Medulla oblongata (tissue), 1 donor: ENCODE results near the gene ESPN.
"Not testable (repeated sequence)": the region's sequence is repeated elsewhere in the genome, so short reads cannot be mapped to it uniquely, and the experiment has no call there.

ENCODE experiments used
- DNase-seq: peaks from one replicate; pipeline ENCODE4 v3.0.0-alpha.2; 2015; ENCODE audit errors: extremely low spot score

ESPN gene

DNA sequence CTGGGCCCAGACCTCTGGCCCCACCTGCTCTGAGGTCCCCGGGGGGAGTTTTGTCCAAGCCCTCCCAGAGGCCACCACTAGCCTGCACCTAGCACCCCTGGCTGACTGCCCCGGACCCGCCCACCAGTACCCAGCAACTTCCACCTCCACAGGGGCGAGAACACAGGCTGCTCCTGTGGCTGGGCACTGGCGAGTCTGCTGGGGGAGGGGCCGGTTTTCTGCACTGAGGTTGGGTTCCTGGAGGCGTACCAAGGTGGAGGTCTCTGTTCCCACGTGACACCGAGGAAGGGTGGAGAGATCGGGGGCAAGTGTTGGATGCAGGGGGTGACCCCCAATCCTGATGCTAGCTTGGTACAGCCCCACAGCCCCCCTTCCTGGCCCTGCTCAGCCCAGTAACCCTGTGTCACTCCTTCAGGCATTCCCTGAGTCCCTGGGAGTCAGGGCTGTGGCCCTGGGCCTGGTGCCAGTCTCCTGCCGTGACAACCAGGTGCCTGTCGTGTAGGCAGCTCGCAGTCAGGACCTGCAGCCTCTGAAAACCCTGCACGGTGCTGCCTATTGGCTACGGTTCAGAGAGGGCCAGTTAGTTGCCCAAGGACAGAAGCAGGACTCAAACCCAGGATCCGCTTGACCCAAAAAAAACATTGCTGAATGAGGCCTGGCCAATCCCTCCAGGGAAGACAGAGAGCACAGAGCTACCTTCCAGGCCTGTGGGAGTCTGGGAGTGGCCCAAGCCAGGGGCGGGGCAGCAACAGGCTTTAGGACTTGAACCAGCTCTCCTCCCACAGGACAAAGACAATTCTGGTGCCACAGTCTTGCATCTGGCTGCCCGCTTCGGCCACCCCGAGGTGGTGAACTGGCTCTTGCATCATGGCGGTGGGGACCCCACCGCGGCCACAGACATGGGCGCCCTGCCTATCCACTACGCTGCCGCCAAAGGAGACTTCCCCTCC is 3.1 kb downstream of the ESPN start:
- no peak for DNase-seq

DNA sequence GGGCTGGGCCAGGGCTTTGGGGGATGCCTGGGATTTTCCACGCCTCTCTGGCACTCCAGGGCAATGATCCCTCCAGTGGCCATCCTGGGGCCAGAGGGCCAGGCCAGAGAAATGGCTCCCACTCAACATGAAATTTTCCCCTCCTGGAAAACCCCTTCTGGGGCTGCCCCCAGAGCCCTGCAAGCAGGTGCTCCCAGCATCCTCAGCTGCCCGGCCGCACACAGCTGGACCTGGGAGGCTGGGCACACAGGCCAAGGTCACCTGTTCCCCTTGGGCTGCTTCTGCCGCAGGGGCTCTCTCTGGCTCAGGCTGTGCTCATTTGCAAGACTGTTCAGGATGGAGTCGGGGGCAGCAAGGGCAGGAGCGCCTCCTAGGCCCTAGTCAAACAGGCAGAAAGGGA is 3.9 kb downstream of the ESPN start:
- not testable (repeated sequence) for DNase-seq

DNA sequence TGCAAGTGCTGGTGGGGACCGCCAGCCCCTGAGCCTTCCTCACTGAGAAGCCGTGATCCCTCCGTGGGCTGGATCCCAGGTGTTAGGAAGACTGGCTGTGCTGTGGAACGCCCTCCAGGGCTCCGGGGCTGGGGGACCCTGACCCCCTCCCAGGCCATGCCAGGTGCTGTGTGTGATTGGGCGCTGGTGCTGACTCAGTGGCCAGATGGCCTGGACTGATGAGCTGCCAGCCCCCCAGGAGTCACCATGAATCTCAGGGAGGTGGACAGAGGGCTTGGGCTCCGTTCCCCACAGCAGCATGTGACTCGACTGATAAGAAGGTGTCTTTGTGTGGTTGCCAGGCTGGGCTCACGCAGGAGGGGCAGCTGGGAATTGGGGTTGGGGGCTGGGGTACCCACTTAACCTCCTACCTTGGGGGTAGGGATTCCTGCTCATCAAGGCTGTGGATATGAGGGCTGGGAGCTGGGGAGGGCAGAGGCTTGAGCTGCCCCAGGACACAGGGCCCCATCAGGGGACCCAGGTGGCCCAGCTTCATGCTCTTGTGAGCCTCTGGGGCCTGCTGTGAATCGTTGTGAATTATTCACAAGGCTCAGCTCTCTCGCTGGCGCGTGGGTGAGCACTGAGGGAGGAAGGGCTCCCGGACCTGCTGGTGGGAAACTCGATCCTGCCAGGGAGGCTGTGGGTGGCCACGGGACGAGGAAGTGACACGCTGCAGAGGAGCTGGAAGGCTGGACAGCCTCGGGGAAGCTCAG is 5.3 kb downstream of the ESPN start:
- not testable (repeated sequence) for DNase-seq

DNA sequence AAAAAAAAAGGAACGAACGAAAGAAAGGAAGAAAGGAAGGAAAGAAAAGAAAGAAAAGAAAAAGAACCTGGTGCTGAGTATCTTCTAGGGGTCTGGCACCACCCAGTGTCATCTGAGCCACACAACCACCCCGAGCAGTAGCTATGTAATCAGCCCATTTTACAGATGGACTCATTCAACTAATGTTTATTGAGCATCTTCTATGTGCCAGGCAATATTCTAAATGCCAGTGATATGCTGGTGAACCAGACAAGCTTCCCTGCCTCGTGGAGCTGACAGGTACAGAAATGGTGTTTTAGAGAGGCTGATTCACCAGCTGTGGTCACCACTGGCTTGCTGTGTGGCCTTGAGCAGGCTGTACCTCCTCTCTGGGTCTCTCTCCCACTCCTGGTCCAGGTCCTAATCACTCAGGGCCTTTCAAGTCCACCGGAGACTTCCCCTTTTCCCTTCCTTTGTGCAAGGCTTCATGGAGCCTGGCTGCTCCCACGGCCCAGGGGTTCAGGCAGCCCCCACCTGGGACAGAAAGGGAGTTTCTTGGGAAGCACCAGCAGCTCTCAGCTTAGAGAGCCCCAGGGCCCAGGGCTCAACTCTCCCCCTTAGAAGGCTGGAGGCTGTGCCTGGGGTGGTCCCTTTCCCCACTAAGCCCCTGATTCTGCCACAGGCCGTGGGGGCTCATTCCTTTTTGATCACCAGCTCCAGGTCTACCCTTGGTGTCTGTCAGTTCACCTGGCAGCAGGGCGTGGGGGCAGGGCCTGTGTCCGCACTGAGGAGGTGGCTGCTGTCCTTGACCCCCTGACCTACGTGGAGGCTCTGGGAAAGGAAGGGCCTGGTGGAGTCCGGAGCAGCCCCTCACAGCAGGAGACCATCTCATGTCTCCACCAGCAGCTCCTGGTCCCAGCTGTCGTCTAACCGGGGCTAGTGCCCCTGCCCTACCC is 7.3 kb downstream of the ESPN start:
- not testable (repeated sequence) for DNase-seq

DNA sequence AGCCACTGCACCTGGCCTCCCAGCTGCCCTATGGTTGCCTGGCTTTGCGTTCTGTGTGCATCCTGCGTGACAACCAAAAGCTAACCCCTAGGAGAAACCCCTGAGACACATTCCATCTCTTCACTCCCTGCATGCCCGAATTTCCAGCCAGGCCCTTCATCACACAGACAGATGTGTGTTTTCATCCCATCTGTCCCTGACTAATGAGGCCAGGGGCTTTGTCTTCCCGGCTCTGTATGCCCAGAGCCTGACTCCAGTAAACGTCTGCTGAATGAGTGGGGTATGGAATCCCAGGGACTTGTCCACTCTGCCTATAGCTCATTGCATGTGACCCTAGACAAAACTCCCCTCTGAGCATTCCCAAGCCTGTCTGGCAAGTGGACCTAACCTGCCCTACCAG is 9.6 kb downstream of the ESPN start:
- DNase-seq = no peak

DNA sequence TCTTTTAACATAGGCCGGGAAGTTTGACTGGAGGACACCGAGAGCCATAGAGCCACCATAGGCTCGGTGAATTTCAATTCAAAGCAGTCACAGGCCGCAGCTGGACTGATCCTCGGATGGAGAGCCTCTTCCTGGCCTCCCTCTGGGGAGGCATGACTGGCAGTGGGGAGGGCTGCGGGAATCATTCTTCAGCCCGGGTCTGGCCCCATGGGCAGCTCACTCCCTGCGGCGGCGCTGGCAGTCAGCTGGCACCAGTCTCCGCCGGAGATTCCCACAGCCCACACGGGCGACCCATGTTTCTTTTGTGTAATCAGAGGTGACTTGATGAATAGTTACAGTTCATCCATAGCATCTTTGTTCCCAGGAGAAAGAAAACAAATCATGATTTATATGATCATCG is 10.6 kb downstream of the ESPN start:
- no peak for DNase-seq

DNA sequence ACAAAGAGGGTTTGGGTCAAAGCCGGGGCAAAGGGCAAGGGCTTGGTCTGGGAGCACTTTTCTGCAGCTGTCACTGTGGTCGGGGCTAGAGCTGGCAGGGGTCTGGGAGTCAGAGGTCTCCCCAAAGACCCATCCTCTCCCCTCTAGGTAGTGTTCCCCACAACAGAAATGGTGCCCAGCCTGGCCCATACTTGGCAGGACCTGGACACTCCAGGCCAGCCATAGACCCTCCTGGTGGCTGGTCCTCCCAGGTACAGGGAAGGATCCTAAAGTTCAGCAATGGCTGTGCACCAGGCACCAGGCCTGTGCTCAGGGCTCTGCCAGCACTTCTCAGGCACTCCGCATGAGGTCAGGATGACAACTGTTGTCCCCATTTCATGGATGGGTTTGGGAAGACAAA is 11.0 kb downstream of the ESPN start:
- no peak for DNase-seq

DNA sequence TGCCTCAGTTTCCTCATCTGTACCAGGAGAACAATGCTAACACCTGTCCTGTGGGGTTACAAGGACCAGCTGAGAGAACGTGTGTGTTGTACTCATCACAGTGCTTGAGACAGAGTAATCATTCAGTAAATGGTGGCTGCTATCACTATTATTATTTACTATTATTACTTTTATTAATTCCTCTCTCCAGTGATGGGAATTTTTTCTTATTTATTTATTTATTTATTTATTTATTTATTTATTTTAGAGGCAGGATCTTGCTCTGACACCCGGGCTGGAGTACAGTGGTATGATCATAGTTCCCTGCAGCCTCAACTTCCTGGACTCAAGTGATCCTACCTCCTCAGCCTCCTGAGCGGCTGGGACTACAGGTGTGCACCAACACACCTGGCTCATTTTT is 11.7 kb downstream of the ESPN start:
- DNase-seq = not testable (repeated sequence)

DNA sequence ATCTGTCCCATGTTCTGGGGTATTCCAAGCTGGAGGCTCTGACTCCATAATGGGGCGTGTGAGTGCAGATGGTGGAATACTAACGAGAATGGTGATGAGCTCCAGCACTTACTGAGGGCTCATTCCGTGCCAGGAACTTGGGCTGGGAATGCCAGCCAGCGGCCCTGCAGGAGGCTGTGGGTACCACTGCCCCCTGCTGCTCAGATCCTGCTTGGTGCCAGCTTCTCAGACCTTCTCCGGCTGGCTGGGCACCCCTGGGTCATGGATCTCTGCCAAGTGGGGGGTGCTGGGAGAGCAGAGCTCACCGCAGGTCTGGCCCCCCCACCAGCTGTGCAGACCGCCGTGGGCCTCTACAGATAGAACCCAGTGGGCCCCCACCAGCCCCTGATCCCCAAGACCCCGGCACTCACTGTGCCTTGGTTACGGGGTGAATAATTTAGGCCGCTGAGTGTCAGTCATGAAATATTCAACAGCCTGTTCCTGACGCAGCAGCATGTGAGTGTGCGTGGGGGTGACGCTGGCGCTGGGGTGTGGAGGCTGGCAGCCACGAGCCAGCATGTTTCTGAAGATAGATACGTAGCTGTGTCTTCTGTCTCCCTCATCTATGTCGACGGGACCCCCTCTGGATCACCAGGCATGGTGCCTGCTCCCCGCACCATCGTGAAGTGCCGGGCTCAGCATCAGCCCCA is 12.6 kb downstream of the ESPN start:
- DNase-seq = peak; percentile 49

DNA sequence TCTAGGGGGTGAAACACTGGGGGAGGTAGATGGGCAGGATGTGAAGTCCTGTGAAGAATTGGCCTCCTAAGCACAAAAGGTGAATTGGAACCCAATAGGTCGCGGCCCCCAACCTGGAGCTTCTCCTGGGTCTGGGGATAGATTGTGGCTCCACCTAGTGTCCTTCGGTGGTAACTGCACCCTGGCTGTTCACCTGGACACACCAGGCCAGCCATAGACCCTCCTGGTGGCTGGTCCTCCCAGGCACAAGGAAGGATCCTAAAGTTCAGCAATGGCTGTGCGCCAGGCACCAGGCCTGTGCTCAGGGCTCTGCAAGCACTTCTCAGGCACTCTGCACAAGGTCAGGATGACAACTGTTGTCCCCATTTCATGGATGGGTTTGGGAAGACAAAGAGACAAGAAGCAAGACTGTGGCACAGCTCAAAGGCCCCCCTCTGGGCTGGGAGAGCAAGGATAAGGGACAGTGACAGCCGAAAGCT is 13.5 kb downstream of the ESPN start:
- DNase-seq = peak; percentile 49

DNA sequence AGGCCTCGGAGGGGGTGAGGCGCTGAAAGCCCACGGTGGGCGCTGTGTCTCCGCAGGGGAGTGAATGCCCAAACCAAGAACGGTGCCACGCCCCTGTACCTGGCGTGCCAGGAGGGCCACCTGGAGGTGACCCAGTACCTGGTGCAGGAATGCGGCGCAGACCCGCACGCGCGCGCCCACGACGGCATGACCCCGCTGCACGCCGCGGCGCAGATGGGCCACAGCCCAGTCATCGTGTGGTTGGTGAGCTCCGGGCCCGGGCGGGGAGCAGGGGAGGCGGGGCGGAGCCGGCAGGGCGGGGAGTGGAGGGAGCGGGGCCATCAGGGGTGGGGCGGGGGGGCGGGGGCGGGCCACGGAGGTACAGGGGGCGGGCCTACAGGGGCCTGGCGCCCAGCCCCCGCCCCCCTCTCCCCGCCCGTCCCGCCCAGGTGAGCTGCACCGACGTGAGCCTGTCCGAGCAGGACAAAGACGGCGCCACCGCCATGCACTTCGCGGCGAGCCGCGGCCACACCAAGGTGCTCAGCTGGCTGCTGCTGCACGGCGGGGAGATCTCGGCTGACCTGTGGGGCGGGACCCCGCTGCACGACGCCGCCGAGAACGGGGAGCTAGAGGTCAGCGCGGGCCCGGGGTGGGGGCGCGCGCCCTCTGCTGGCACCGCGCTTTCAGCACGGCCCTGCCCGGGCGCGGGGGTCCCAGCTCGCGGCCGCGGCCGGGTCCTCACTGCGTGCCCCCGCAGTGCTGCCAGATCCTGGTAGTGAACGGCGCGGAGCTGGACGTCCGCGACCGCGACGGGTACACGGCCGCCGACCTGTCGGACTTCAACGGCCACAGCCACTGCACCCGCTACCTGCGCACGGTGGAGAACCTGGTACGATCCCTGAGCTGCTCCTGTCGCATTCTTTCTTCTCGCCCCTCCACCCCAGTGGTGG is 15.9 kb downstream of the ESPN start:
- DNase-seq = no peak

DNA sequence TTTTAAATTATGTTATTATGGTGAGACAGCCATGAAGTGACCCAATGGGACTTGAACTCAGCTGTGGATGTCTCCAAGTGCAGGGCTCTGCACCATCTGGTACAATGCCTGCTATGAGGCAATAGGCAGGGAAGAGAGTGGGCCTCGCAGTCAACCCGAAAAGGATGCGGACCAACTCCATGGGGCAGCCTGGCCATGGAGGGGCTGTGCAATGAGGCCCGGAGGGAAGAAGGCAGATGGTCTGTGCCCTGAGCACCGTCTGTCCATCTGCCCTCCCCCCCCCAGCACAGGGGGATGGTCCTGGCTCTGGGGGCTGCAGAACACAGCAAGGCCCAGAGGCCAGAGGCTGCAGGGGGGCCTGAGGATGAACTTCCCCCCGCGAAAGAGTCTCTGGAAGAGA is 17.0 kb downstream of the ESPN start:
- no peak for DNase-seq

DNA sequence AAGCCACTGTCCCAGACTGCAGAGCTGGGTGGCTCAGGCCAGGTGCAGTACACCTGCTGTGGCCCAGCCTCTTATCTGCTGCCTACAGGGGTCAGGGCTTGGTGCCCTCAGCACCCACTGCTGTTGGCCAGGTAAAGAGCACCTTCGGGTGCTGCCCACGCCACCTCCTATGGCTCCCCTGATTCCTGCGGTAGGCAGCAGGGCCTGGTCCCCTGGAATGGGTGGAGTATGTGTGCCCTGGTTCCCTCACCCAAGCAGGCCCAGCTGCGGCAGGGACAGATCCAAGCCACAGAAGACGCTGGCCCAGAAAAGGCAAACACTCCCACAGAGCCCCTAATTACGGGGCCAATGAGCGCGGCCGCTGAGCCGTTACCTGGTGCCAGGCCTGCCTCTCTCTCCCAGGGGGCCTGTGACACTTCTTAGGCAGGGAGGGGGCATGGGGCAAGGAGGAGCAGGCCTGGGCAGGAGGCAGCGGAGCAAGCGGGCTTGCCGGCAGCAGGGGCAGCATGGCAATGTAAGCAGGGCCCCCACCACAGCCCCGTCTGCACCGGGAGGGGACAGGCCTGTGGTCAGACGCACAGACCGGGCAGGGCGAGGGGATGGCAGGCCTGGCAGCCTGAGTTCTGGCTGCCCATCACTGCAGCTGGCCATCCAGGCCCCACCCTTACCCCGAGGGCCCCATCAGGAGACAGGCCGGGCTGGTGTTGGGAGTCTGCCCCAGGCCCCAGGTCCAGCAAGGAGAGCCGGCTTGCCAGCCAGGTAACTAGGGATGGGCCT is 19.0 kb downstream of the ESPN start:
- DNase-seq = no peak

DNA sequence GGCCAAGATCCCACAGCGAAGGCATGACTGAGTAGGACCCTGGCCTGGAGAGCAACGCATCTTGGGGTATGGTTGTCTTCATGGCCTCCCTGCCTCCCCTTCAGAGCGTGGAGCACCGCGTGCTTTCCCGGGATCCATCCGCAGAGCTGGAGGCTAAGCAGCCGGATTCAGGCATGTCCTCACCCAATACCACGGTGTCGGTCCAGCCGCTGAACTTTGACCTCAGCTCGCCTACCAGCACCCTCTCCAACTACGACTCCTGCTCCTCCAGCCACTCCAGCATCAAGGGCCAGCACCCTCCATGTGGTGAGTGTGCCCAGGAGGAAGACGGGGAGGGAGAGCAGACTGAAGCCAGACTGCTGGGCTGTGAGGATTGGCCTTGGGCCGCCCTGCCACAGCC is 19.8 kb downstream of the ESPN start:
- DNase-seq = no peak

DNA sequence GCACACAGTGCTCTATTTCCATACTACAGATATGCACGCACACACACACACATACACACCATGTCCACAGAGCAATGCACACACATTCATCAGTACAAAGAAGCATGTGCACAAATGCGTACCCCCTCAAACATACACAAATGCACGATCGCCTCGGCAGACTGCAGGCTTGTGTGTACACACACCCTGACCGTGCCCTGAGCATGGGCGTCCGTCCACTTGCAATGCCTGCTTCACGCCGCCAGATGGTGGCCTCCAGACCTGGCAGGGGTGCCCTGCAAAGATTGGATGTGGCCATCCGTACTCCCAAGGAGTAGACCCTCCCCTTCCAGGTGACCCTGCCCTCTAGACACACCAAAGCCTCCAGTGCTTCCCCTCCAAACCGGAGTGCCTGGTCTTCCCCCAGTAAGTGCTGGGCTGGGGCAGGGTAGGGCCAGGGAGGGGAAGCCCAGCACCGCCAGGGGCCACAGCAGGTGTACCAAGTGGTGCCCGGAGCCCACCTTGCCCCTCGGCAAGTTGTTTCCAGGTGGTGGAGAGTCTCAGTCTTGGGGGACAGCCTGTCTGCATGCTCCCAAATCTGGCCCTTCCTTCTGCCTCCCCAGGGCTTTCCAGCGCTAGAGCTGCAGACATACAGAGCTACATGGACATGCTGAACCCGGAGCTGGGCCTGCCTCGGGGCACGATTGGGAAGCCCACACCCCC is 20.6 kb downstream of the ESPN start:
- DNase-seq = no peak

DNA sequence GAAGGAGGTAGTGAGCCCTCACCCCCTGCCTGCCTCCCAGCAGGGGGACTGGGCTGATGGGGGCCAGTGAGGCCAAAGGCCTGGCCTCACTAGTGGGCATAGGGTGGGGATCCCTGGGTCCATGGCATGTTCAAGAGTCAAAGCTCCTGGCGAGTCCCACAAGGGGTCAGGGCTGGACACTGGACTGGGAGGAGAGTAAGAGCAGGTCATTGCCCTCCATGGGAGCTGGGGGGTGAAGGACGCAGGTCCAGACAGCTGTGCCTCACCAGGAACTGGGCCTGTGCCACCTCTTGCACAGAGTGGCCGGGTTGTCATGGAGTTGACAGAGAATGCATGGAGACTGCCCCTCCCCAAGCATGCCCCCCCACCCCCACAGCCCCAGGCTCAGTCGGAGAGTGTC is 21.4 kb downstream of the ESPN start:
- not testable (repeated sequence) for DNase-seq

DNA sequence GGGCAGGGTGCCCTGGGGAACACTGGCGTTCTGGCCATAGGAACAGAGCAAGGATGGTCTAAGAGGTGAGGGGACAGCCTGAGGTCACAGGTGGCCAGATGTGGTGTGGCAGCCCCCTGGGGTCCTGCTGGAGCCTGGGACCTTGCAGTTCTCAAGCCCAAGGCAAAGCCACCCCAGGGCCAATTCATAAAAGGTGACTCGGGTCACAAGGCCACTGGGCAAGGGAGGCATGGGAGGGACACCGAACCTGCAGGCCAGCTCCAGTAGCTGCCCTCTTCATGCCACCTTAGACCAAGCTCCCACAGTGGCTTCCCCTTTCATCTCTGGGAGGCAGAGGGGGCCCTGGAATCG is 22.1 kb downstream of the ESPN start:
- DNase-seq = no peak

DNA sequence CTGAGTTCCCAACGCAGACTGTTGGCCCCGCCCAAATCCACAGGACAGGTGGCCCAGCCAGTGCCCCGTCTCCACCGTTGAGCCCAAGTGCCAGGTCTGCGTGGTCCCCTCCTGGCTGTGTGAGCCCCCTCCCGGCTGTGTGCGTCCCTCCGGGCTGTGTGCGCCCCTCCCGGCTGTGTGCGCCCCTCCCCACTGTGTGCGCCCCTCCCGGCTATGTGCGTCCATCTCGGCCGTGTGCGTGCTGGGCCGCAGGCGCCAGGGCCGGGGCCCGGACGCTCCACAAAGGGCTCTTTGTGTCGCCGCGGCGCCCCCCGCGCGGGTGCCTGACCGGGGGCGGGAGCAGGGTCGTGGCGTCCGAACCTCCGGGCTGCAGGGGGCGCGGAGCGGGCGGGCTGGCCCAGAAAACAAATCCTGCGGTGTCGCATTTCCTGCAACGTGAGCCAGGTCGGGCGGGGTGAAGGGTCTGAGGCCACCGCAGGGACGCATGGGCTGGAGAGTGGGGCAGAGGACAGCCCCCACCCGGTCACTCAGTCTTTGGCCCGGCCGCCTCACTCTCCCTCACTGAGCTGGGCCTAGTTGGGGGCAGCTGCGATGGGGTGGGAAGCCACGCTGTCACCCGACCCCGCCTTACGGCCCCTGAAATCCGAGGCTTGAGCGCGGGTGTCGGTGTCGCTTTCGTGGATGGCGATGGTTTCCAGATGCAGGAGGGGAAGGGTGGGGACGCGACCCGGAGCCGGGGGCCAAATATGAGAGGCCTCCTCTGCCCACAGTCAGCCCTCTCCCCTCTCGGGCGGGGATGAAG is 22.6 kb downstream of the ESPN start:
- no peak for DNase-seq
